HG02798 (cell line): ENCODE measurements around the gene JUP.
A peak's percentile ranks its signal among the peaks of the same experiment; 100 is the strongest.

Source experiments
- ATAC-seq: cut with Tn5 transposase; IDR thresholded peaks from one replicate; pipeline ENCODE4 v1.9.1; 2021; ENCODE audit warnings: mild to moderate bottlenecking; ENCODE audit not compliant: unreplicated experiment, poor library complexity

JUP gene

GRCh38 chr17:41762841-41763240 lies 23.7 kb downstream of the JUP start:
- ATAC-seq, result no peak

GRCh38 chr17:41762391-41762790 lies 24.1 kb downstream of the JUP start:
- ATAC-seq, result no peak

GRCh38 chr17:41760878-41761277 lies 25.6 kb downstream of the JUP start:
- no peak for ATAC-seq

- ATAC-seq, result no peak
These were observed 27.9 kb downstream of the JUP start for GRCh38 chr17:41758601-41759000.

GRCh38 chr17:41754066-41754465 lies 32.4 kb downstream of the JUP start:
- no peak for ATAC-seq

GRCh38 chr17:41751288-41751687 lies 35.2 kb downstream of the JUP start:
- no peak for ATAC-seq

- ATAC-seq, result no peak
These were observed 35.6 kb downstream of the JUP start for GRCh38 chr17:41750862-41751261.

- no peak for ATAC-seq
These were observed 38.2 kb downstream of the JUP start for GRCh38 chr17:41748275-41748674.

GRCh38 chr17:41741709-41742108 lies 44.8 kb downstream of the JUP start:
- ATAC-seq, result no peak

GRCh38 chr17:41740506-41740905 lies 46.0 kb downstream of the JUP start:
- ATAC-seq, result no peak

- ATAC-seq, result no peak
These were observed 46.7 kb downstream of the JUP start for GRCh38 chr17:41739661-41740352.

GRCh38 chr17:41738801-41739112 lies 47.8 kb downstream of the JUP start:
- no peak for ATAC-seq

GRCh38 chr17:41738077-41738800 lies 48.3 kb downstream of the JUP start:
- peak; percentile 77 for ATAC-seq

- no peak for ATAC-seq
These were observed 48.9 kb downstream of the JUP start for GRCh38 chr17:41737680-41738023.

GRCh38 chr17:41736983-41737679 lies 49.4 kb downstream of the JUP start:
- no peak for ATAC-seq

- ATAC-seq, result no peak
These were observed 50.8 kb downstream of the JUP start for GRCh38 chr17:41735744-41736143.

- no peak for ATAC-seq
These were observed 51.6 kb downstream of the JUP start for GRCh38 chr17:41734949-41735313.

GRCh38 chr17:41734139-41734948 lies 52.2 kb downstream of the JUP start, which contains the start of gene HAP1:
Gene HAP1, minus strand, starts transcription at chr17:41734643. Its CDS starts 9 bp downstream, at chr17:41734634.
- ATAC-seq, result no peak

- no peak for ATAC-seq
These were observed 53.0 kb downstream of the JUP start for GRCh38 chr17:41733348-41734138.

GRCh38 chr17:41731836-41732235 lies 54.7 kb downstream of the JUP start:
- ATAC-seq, result no peak
